Fibroblast of skin of right biceps (primary cell): ENCODE measurements around the gene TANK.
"Not testable (repeated sequence)": the region's sequence is repeated elsewhere in the genome, so short reads cannot be mapped to it uniquely, and the experiment has no call there.

ENCODE experiments used
- DNase-seq: peaks from one replicate; pipeline ENCODE4 v3.0.0-alpha.2; 2013

The TANK gene

DNA sequence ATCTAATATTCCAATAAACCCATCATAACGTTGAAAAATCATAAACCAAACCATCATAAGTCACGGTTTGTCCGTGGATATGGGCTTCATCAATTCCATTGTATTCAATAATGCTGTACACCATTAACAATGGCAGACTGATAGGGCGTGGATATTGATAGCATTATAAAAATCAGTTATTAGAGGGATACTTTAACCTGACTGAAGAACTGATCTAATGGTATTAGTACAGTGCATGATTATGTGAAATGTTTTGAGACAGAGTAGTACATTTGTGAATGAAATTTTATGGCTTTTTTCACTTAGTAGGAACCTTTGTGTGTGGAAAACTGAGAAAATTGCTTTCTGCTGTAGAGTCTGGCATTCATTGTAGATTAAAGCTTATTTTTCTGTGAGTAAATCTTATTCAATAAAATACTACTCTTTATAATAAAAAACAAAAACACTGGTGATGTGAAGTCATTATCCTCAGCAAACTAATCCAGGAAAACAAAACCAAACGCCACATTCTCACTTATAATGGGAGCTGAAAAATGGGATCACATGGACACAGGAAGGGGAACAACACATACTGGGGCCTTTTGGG, 119.1 kb downstream of the TANK start:
- not testable (repeated sequence) for DNase-seq

DNA sequence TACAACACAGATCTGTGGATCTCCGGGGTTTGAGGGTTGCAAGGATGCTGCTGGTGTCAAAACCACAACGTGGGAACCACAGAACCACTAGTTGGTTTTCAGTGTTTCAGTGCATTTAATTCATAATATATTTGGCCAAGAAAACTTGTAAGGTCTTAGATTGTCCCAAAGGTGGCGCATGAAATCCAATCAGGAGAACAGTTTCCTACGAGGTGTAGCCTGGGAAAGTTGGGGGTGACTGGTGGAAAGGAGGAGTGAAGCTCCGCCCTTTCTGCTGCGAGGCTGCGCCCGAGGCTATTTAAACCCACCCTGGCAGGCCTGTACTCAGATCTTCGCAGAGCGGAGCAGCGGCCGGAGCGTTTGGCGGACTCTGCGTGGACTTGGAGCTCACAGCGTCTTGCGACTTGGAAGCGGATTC, 120.7 kb downstream of the TANK start:
- peak; percentile 16 for DNase-seq

DNA sequence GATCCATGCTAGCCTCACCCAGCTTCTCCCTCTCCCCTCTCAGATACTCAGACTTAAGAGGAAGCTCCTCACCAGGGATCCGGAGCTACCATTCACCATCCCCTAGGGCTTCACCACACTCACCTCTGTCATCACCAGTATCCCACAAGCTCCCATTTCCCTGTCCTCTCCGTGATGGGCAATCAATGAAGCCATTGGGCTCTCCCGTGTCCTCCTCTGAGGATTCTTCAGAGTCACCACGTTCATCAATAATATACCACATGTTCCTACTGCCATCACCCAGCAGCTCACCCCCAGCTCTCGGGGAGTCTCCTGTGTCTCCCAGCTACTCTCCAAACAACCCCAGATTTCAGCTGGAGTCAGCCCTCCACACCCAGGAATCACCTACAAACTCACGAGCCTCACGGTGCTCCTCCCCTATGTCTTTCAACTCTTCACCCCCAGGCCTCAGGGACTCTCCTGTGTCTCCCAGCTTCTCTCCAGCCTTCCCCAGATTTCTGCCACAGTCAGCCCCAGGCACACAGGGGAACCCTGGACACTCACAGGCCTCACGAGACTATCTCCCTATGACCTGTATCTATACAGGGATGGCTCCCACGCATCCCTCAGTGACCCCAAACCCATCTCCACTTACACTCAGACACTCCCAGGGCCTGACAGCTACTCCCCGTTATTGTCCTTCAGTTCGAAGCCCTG, 121.5 kb downstream of the TANK start:
- not testable (repeated sequence) for DNase-seq

DNA sequence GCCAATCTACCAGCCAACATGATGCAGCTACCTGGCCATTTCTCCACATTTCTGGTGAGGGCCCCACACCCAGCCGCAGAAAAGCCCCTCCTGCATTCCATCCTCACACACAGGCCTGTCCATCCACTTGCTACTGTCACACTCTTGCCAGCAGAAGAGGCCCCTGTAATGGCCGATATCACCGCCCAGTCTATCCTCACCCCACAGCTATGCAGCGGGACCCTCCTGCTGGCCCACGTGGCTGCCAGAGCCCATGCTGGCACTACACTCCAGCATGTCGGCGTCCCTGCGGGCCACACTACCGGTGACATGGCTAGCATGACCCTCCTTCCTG, 122.0 kb downstream of the TANK start:
- DNase-seq = not testable (repeated sequence)

DNA sequence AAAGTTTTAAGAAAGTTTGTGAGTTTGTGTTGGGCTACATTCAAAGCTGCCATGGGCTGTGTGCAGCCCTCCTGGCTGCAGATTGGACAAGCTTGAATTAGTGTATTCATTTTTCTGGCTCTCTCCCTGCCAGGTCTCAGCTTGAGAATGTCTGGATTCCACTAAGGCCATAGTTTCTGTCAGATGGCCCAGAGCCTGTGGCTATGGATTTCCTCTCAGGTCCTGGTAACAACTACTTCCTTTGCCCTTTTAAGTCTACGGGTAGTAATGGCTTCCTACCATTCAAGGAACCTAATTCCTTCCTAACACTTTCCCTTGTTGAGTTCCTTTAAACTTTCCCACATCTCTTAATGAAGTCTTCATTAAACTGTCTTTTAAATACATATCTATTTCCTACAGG, 123.7 kb downstream of the TANK start:
- DNase-seq = no peak
